T-helper 1 cell treated with Interleukin-12 subunit alpha and Interleukin-12 subunit beta and Interleukin-4 antibody, amounts not matched to agents 30 ng/mL and 1 ng/mL, for 36 hours (primary cell): Measurements from ENCODE around the gene ZCWPW1. TPM values are rescaled to one million over a fixed set of nuclear protein-coding genes. Genes with fewer than 3 reads are reported as not detected.
"Not testable (repeated sequence)": the region's sequence is repeated elsewhere in the genome, so short reads cannot be mapped to it uniquely, and the experiment has no call there.

Source experiments
- intact Hi-C: fragments of 100-400 bp; cut with micrococcal nuclease; formaldehyde crosslinking; loops from one replicate; pipeline ENCODE4 v1.15.1; 2024
- total RNA-seq: library from RNA; stranded (reverse); gene quantifications from 2 replicates; pipeline ENCODE4 v1.2.3, GENCODE V29; 2022

Gene ZCWPW1
- total RNA-seq, 1 donor from 2014 or later = 1.8 TPM

GRCh38 chr7:100457033-100457432 is 28.5 kb upstream of the ZCWPW1 start:
- intact Hi-C loops = no loop called here

- intact Hi-C loops = no loop called here
These were observed 28.1 kb upstream of the ZCWPW1 start for GRCh38 chr7:100456562-100456961.

GRCh38 chr7:100455206-100455605 is 26.7 kb upstream of the ZCWPW1 start:
- intact Hi-C loops = no loop called here

GRCh38 chr7:100453854-100454253 is 25.4 kb upstream of the ZCWPW1 start:
- intact Hi-C loops = not testable (repeated sequence)

- intact Hi-C loops = no loop called here
These were observed 24.0 kb upstream of the ZCWPW1 start for GRCh38 chr7:100452513-100452912.

GRCh38 chr7:100449190-100449795 is 20.8 kb upstream of the ZCWPW1 start:
- intact Hi-C loops = no loop called here

- intact Hi-C loops = not testable (repeated sequence)
These were observed 18.9 kb upstream of the ZCWPW1 start for GRCh38 chr7:100447363-100447762.

- intact Hi-C loops = no loop called here
These were observed 17.5 kb upstream of the ZCWPW1 start for GRCh38 chr7:100446040-100446439.

- intact Hi-C loops = no loop called here
These were observed 16.1 kb upstream of the ZCWPW1 start for GRCh38 chr7:100444311-100445278.

- intact Hi-C loops = no loop called here
These were observed 14.8 kb upstream of the ZCWPW1 start for GRCh38 chr7:100443096-100443840.

- intact Hi-C loops = no loop called here
These were observed 13.4 kb upstream of the ZCWPW1 start for GRCh38 chr7:100441641-100442535.

GRCh38 chr7:100439244-100439643 is 10.7 kb upstream of the ZCWPW1 start:
- intact Hi-C loops = not testable (repeated sequence)

GRCh38 chr7:100438731-100439130 is 10.2 kb upstream of the ZCWPW1 start:
- intact Hi-C loops = not testable (repeated sequence)

- intact Hi-C loops = no loop called here
These were observed 9.7 kb upstream of the ZCWPW1 start for GRCh38 chr7:100438172-100438571.

GRCh38 chr7:100437150-100438100 is 8.9 kb upstream of the ZCWPW1 start:
- intact Hi-C loops = loop anchor here (2.0 kb wide), 1 partner anchor 647 kb away; the partner anchor contains the start of gene TRIM56

- intact Hi-C loops = loop anchor here (1.0 to 2.0 kb wide), 9 partner anchors 7 to 649 kb away; partner anchors contain the start of genes CNPY4, FBXO24, LRCH4 and MOSPD3
These were observed 7.2 kb upstream of the ZCWPW1 start for GRCh38 chr7:100435401-100436304.

- intact Hi-C loops = no loop called here
These were observed 6.0 kb upstream of the ZCWPW1 start for GRCh38 chr7:100434297-100435144.
